Measurements from ENCODE around the gene TTC39B.

TTC39B gene

DNA sequence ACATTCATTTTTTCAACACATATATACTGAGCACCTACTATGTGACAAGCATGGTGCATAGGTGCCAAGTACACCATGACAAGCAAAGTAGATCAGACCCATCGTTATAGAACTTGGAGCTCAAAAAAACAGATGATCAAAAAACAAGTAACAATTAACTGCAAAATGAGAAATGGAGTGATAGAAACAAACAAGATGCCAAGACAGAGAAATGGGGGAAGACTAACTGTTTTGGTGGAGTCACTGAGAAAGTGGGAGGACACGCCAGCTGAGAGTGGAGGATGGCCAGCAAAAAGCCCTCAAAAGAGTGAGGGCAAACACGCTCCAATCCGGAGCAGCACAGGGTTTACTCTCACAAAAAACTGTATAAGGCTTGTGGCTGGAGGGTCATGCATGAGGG lies 50.6 kb downstream of the TTC39B start:
- no peak for TF ChIP-seq CTCF (conservative IDR thresholded peaks at IDR 0.05; ENCODE audit: low read depth)
- POLR2A ChIA-PET (ENCODE audit: low non-redundant PET): no interaction called here
- CTCF ChIA-PET: no interaction called here
- no peak for DNase-seq (ENCODE audit: low spot score)
- no peak overlapping the region for H3K27ac ChIP-seq

DNA sequence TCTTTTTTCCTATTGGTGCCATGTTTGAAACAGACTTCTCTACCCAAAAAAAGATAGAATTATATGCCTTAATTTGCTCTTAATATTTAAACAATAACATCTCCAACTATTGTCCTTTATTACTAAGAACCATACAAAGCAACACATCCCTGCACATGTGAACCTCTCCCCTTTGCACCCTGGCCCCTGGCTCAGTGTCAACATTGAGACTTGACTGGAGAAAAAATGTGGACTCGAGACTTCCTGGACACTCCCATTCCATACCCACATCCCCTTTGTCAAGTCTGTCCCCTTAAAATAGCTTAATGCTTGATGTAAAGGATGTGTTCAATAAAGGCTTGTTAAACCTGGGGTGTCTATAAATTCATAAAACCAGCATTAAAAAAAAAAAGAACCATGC lies 53.2 kb downstream of the TTC39B start:
- no peak for DNase-seq (ENCODE audit: low spot score)
- POLR2A ChIA-PET (ENCODE audit: low non-redundant PET): no interaction called here
- no peak overlapping the region for H3K27ac ChIP-seq
- TF ChIP-seq CTCF (conservative IDR thresholded peaks at IDR 0.05; ENCODE audit: low read depth): no peak
- CTCF ChIA-PET: no interaction called here

DNA sequence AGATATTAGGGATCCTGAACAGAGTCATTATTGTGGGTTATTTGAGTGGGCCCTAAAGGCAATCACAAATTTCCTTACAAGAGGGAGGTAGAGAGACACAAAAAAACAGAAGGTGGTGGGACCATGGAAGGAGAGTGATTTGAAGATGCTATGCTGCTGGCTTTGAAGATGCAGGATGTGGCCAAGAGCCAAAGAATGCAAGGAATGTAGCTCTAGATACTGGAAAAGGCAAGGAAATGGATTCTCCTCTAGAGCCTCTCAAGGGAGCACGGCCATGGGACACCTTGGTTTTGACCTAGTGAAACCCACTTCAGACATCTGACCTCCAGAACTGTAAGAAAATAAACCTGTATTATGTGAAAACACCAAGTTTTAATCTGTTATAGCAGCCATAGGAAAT lies 53.8 kb downstream of the TTC39B start:
- no peak for DNase-seq (ENCODE audit: low spot score)
- no peak overlapping the region for H3K27ac ChIP-seq
- ChIA-PET POLR2A (ENCODE audit: low non-redundant PET) (no interaction called here), CTCF (no interaction called here)
- TF ChIP-seq CTCF (conservative IDR thresholded peaks at IDR 0.05; ENCODE audit: low read depth): no peak

- no peak for TF ChIP-seq CTCF (conservative IDR thresholded peaks at IDR 0.05; ENCODE audit: low read depth)
- CTCF ChIA-PET: interaction anchor here (0.6 kb wide), 1 partner anchor 216 kb away, joined by 3 read pairs; no protein-coding TSS in a partner anchor
- DNase-seq (ENCODE audit: low spot score): no peak
- H3K27ac ChIP-seq: no peak overlapping the region
- POLR2A ChIA-PET (ENCODE audit: low non-redundant PET): no interaction called here
Measured at GRCh38 chr9:15249981-15250380, 57.0 kb downstream of the TTC39B start.

DNA sequence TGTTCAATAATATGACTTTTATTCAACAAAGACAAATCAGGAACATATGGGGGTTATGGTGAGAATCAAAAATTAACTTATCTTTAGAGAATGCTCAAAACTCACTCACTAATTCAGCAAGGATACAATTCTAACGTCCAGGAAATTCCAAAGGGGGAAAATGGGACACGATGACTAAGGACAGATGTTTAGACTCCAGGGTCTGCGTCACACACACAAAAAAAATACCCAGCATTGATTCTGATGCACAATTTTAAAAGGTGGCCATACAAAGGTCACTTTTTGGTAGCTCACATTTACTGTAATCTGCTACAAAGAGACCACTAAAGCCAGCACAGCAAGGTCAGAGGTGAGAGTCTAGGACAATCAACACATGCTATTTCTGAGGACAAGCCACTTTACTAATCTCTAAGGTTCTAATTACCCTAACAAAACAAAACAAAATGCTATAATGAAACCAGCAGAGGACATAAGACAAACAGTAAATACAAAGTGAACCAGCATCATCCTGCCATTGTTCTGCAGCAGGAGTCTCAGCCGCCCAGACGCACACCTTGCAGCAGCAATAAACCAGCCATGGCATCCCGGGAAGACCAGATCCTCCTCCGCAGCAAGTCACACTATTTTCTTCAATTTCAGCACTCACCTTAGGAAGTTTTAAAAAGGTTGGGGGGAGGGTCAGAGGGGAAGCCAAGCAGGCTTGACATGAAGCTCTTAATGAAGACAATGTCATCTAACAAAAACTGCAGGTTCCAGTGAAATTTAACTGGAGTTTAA lies 57.8 kb downstream of the TTC39B start:
- POLR2A ChIA-PET (ENCODE audit: low non-redundant PET): no interaction called here
- TF ChIP-seq CTCF (conservative IDR thresholded peaks at IDR 0.05; ENCODE audit: low read depth): no peak
- H3K27ac ChIP-seq: no peak overlapping the region
- CTCF ChIA-PET: no interaction called here
- DNase-seq (ENCODE audit: low spot score): no peak

- no peak for DNase-seq (ENCODE audit: low spot score)
- H3K27ac ChIP-seq: no peak overlapping the region
- no peak for TF ChIP-seq CTCF (conservative IDR thresholded peaks at IDR 0.05; ENCODE audit: low read depth)
- ChIA-PET POLR2A (ENCODE audit: low non-redundant PET) (no interaction called here), CTCF (no interaction called here)
Measured at GRCh38 chr9:15248621-15249020, 58.4 kb downstream of the TTC39B start.

All from RWPE1 (cell line).